WTC11 (cell line): Measurements from ENCODE around the gene CDH22. TPM values are rescaled to one million over a fixed set of nuclear protein-coding genes. Genes with fewer than 3 reads are reported as not detected.

Source experiments
- ATAC-seq: fragments of 200-7000 bp; cut with Tn5 transposase; 2 replicates; pipeline ENCODE4 v1.10.0; 2021; ENCODE audit warnings: mild to moderate bottlenecking, moderate library complexity
- CTCF ChIA-PET: fragments of 300-600 bp; sonication (Branson Sonifier 250); formaldehyde crosslinking; loops from one replicate; lab custom pipeline; 2021; ENCODE audit warnings: antibody characterized with exemption; lab: Charles Lee
- POLR2A ChIA-PET: fragments of 350-600 bp; sonication (Branson Sonifier 250); formaldehyde crosslinking; loops from one replicate; lab custom pipeline; 2021; ENCODE audit warnings: antibody characterized with exemption; lab: Charles Lee
- DNase-seq: peaks from one replicate; pipeline ENCODE4 v3.0.0; 2021; ENCODE audit warnings: low spot score
- H3K27ac Mint-ChIP-seq: 2 replicates; pipeline ENCODE4 v1.8.0; 2021; ENCODE audit warnings: mixed read lengths
- H3K27me3 Mint-ChIP-seq: 2 replicates; pipeline ENCODE4 v1.8.0; 2021; ENCODE audit warnings: low read depth, mild to moderate bottlenecking, moderate library complexity, mixed read lengths
- H3K36me3 Mint-ChIP-seq: 2 replicates; pipeline ENCODE4 v1.8.0; 2021; ENCODE audit warnings: mixed read lengths
- H3K4me1 Mint-ChIP-seq: 2 replicates; pipeline ENCODE4 v1.8.0; 2022; ENCODE audit warnings: mixed read lengths
- H3K4me3 Mint-ChIP-seq: 2 replicates; pipeline ENCODE4 v1.8.0; 2021; ENCODE audit warnings: mild to moderate bottlenecking, moderate library complexity, mixed read lengths
- H3K9me3 Mint-ChIP-seq: 2 replicates; pipeline ENCODE4 v1.8.0; 2021; ENCODE audit warnings: mixed read lengths
- AR ChIP-seq: fragments of 250-450 bp; sonication (Bioruptor Pico); IDR thresholded peaks from 2 replicates; pipeline ENCODE4 v1.9.0; 2021; ENCODE audit warnings: mild to moderate bottlenecking
- CBFB ChIP-seq: sonication (generic); formaldehyde crosslinking; IDR thresholded peaks from 2 replicates; pipeline ENCODE4 v1.8.1; 2022; ENCODE audit warnings: mild to moderate bottlenecking, low read depth, missing genetic modification reagents
- CREM ChIP-seq: sonication (generic); formaldehyde crosslinking; IDR thresholded peaks from 2 replicates; pipeline ENCODE4 v1.8.1; 2022; ENCODE audit warnings: mild to moderate bottlenecking, missing genetic modification reagents, moderate library complexity
- ERG ChIP-seq: fragments of 250-450 bp; sonication (Bioruptor Pico); IDR thresholded peaks from 2 replicates; pipeline ENCODE4 v1.8.0; 2021; ENCODE audit warnings: mild to moderate bottlenecking
- FOXP1 ChIP-seq: sonication (generic); formaldehyde crosslinking; IDR thresholded peaks from 2 replicates; pipeline ENCODE4 v1.8.0; 2022; ENCODE audit warnings: missing genetic modification reagents, mild to moderate bottlenecking, moderate library complexity, borderline replicate concordance
- GABPB1 ChIP-seq: sonication (generic); formaldehyde crosslinking; IDR thresholded peaks from 2 replicates; pipeline ENCODE4 v1.8.1; 2023; ENCODE audit warnings: mild to moderate bottlenecking, missing genetic modification reagents
- GTF2I ChIP-seq: fragments of 250-450 bp; sonication (Bioruptor Pico); conservative IDR thresholded peaks from 2 replicates; pipeline ENCODE4 v1.4.0; 2021; ENCODE audit warnings: mild to moderate bottlenecking
- NFE2L1 ChIP-seq: sonication (generic); formaldehyde crosslinking; IDR thresholded peaks from 2 replicates; pipeline ENCODE4 v1.8.1; 2023; ENCODE audit warnings: missing genetic modification reagents
- NFYB ChIP-seq: sonication (generic); formaldehyde crosslinking; conservative IDR thresholded peaks from 2 replicates; pipeline ENCODE4 v1.8.0; 2022; ENCODE audit warnings: low read depth, missing genetic modification reagents
- PRRX2 ChIP-seq: fragments of 250-450 bp; sonication (Bioruptor Pico); IDR thresholded peaks from 2 replicates; pipeline ENCODE4 v1.8.0; 2021; ENCODE audit warnings: mild to moderate bottlenecking
- TCF7 ChIP-seq: sonication (generic); formaldehyde crosslinking; IDR thresholded peaks from 2 replicates; pipeline ENCODE4 v1.8.0; 2022; ENCODE audit warnings: mild to moderate bottlenecking, low read depth, missing genetic modification reagents, moderate library complexity
- ZNF263 ChIP-seq: sonication (generic); formaldehyde crosslinking; IDR thresholded peaks from 2 replicates; pipeline ENCODE4 v1.8.1; 2022; ENCODE audit warnings: low read depth, mild to moderate bottlenecking, moderate library complexity, missing genetic modification reagents
- ZNF416 ChIP-seq: fragments of 250-450 bp; sonication (Bioruptor Pico); IDR thresholded peaks from 2 replicates; pipeline ENCODE4 v1.9.0; 2021; ENCODE audit warnings: mild to moderate bottlenecking, inconsistent platforms
- ZNF425 ChIP-seq: fragments of 250-450 bp; sonication (Bioruptor Pico); conservative IDR thresholded peaks from 2 replicates; pipeline ENCODE4 v1.9.0; 2021; ENCODE audit warnings: mild to moderate bottlenecking
- ZNF512 ChIP-seq: sonication (generic); formaldehyde crosslinking; IDR thresholded peaks from 2 replicates; pipeline ENCODE4 v1.8.1; 2022; ENCODE audit warnings: missing genetic modification reagents, borderline replicate concordance
- ZNF532 ChIP-seq: fragments of 250-450 bp; sonication (Bioruptor Pico); IDR thresholded peaks from 2 replicates; pipeline ENCODE4 v1.9.0; 2021; ENCODE audit warnings: mild to moderate bottlenecking, borderline replicate concordance
- total RNA-seq: library from RNA; stranded (reverse); gene quantifications from 3 replicates; pipeline ENCODE4 v1.2.3, GENCODE V29; 2021

CDH22 gene
- total RNA-seq, 1 experiment from 2014 or later: 0.13 TPM

- TF ChIP-seq ZNF425 (no peak), GTF2I (CRISPR knock-in tag) (no peak), ZNF532 (CRISPR knock-in tag) (no peak), ZNF263 (CRISPR knock-in tag) (no peak), PRRX2 (CRISPR knock-in tag) (no peak), AR (CRISPR knock-in tag) (no peak), ZNF512 (CRISPR knock-in tag) (no peak), NFYB (CRISPR knock-in tag) (no peak)
These were observed 138.8 kb downstream of the CDH22 start (continued) for GRCh38 chr20:46169245-46170171.

GRCh38 chr20:46168438-46168837, 139.9 kb downstream of the CDH22 start:
- POLR2A ChIA-PET: no interaction called here
- no peak for ATAC-seq
- Mint-ChIP-seq H3K27ac (no peak overlapping the region), H3K27me3 (peaks cover 35% of the 10 kb centered on the region)
- TF ChIP-seq ZNF263 (CRISPR knock-in tag) (no peak), FOXP1 (no peak), GABPB1 (CRISPR knock-in tag) (no peak), ZNF425 (no peak), CBFB (no peak), CREM (no peak), ZNF416 (no peak), NFYB (CRISPR knock-in tag) (no peak), ERG (CRISPR knock-in tag) (no peak), TCF7 (CRISPR knock-in tag) (no peak), NFE2L1 (CRISPR knock-in tag) (no peak)
- TF ChIP-seq, all 79 proteins: peak for 0
- H3K4me1 Mint-ChIP-seq: no peaks in the 10 kb centered on the region
- no peak overlapping the region for H3K4me3 Mint-ChIP-seq
- CTCF ChIA-PET: interaction anchor here (1.1 kb wide), 1 partner anchor 40 kb away, joined by 5 read pairs; no protein-coding TSS in a partner anchor
- H3K9me3 Mint-ChIP-seq: no peaks in the 10 kb centered on the region
- DNase-seq: no peak
- no peaks in the 10 kb centered on the region for H3K36me3 Mint-ChIP-seq
